Kidney capillary endothelial cell (primary cell): ENCODE results near the gene GNL3.

Source experiments
- DNase-seq: peaks from one replicate; pipeline ENCODE4 v3.0.0-alpha.2; 2018; ENCODE audit warnings: low spot score

Gene GNL3

GRCh38 chr3:52688266-52688665 lies 2.4 kb downstream of the GNL3 start:
- no peak for DNase-seq

GRCh38 chr3:52689151-52689550 lies 3.3 kb downstream of the GNL3 start:
- DNase-seq, result no peak

DNA sequence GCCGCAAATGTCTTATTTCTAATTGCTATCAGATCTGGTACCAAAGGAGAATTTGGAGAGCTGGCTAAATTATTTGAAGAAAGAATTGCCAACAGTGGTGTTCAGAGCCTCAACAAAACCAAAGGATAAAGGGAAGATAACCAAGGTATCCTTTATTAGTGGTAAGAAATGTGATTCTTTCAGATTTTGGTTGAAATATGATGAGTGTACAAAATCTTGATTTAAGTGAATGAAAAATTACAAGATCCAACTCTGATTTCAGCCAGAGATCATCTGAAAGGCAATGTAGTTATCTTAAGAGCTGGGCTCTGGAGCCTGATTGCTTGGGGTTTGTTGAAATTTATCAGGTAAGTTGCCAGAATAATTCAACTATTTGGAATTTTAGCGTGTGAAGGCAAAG lies 4.7 kb downstream of the GNL3 start:
- no peak for DNase-seq

DNA sequence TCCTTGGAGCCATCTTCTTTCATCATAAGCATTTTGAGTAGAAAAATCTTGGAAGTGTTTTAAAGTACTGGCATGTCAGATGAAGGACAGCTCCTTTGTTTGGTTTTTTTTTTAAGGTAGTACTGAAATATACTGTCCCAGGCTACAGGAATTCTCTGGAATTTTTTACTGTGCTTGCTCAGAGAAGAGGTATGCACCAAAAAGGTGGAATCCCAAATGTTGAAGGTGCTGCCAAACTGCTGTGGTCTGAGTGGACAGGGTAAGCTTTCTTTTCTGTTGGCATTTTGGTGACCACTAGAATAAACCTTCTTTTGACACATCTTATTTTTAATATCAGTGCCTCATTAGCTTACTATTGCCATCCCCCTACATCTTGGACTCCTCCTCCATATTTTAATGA lies 7.2 kb downstream of the GNL3 start:
- DNase-seq, result no peak

DNA sequence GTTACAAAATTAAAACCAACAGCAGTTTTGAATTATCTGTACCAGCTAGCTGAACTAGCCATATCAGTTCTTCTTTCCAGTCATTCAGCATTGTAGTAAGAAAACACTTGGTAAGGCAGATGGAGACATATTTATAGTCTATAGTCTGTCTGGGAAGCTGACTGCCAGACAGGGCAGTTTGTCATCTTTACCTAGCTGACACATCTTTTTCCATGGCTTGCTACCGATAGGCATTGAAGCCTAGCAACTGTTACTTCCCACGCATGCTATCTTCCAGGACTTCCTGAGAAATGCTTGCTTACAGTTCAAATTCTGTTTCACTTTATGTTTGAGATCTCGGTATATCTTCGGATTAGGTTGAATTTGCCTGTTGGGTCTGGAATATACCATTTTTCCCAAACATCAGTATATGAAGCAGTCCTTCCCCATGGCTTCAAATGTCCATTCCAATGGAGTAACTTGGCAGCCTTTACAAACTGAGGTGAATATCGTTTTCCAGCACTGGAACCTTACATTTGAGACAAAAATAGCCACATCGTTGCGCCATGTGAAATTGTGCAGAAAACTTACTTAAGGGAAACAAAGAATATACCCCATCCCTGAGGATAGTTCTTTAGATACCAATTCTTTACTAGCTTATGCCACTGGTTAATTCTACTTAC lies 8.8 kb downstream of the GNL3 start:
- DNase-seq, result no peak

DNA sequence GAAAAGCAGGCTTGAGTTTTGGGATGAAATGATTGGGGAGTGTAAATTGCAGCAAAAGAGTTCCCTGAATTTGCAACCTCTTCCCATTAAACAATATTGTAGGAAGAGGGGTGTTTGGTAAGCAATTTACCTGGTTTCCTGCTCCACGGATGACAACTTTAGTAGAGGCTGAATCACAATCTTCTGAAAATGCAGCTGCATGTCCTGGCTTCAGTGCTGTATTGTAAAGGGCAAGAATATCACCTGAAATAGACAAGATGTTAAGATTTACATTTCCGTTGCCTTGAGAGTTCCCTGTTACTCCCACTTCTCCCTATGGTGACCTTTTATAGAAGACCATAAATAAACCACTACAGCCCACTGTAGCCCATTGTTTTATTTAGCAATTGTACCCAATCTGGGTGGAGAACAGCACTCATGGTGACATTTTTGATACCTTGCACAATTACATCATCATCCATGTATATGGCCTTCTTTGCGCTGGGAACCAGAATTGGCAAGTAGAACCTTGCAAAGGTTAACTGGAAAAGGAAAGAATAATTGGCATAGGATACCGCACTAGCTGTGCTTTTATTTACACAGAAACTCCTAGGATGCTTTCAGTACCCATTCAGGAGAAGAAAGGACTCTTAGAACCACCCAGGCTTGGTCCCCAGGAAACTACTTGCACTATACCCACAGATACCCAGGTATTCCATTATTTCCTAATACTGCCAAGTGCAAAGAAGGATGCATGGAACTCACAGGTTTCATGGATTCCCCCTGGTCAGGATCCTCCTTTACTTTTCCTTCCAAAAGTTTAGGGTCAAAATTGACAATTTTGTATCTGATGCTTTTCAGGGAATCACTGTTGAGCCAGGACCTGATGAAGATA lies 10.2 kb downstream of the GNL3 start:
- DNase-seq, result no peak

DNA sequence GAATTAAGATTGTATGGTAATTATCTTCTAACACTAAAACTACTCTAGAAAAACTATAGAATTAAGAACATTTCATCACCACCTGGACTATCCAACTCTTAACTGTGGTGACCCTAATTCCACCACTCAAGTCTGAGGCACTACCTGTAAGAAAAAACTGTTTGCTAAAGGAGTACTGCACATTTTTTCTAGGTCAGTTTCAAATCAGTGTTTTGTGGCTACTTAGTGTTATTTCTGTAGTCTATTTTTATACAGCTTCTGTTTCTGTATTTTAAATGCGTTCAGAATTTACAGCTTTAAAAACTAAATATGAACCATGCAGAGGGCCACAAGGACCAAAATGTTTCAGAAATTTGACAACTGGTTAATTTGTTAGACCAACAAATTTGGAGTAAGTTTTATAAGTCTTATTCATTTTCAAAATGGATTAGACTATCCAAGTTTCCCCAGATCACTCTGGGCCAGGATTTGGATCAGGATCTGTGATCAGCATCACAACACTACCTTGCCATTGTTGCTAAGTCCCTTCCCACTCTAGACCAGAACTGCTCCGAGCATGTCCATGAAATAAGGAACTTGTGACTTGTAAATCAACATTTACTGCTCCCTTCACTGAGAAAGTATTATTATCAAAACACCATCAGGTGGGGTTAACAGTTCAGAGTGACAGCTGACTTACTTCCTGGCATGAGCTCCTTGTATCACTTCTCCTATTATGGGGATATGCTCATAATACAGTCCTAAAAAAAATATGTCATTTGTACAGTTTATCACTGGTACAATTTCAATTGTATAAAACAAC lies 11.2 kb downstream of the GNL3 start:
- DNase-seq, result no peak

GRCh38 chr3:52697632-52697965 lies 11.8 kb downstream of the GNL3 start:
- DNase-seq, result no peak

DNA sequence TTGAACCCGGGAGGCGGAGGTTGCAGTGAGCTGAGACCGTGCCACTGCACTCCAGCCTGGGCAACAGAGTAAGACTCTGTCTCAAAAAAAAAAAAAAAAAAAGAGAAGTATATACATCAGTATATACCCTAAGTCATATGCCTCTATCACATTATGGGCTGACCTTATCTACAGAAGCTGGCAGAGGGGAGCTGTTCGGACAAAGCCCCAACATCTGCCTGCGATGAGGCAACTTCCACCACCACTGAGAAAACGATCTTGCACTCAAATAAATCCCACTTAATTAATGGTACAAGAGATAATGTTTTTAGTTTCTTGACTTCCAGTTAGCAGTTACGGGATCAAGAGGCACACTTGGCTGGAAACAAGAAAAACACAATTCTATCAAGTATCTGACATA lies 17.5 kb downstream of the GNL3 start:
- DNase-seq, result no peak

DNA sequence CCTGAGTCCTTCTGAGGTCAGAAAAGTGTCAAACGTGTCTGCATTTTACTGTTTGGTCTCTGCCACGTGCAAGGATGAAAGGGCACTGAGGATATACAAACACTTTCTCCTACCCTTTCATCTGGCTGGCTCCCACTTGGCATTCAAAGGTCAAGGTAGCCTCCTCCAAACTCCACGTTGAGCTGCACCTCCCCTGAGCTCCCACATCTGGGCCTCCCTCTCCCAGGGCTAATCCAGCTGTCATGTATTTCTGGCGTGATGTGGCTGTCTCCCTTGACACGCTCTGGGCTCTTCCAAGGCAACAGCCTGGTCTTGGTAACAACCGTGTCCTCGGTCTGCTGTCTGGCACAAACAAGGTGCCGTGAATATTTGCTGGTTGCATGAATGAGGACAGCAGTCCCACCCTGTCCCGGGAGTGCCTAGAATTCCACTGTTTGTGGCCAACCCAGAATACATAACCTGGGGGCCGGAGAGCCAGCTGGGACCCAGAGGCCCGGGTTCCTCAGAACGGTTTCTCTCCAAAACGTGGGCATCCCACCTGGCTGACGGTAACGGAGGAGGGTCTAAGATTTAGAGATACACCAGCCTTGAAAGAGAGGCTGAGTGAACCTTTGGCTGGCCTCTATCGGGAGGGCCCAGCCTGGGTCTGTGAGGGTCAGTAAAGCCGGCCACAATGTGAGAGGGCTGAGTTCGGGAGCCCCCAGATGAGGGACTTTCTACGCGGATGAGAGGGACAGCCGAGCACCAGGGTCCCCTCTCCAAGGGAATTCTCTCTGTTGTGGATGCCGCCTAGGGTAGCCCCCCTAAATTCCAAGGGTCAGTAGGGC lies 19.0 kb downstream of the GNL3 start:
- peak; percentile 29 for DNase-seq

DNA sequence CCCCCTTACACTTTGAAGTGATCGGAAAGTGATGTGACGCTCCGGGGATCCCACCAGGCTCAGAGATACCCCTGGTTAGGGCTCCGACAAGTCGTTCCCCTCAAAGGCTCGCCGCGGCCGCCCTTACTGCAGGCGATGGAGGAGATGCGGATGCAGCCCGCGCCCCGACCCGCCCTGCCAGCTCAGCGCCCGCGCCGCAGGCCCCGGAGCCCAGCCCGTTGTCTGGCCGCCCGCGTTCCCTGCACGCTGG lies 19.5 kb downstream of the GNL3 start:
- no peak for DNase-seq

DNA sequence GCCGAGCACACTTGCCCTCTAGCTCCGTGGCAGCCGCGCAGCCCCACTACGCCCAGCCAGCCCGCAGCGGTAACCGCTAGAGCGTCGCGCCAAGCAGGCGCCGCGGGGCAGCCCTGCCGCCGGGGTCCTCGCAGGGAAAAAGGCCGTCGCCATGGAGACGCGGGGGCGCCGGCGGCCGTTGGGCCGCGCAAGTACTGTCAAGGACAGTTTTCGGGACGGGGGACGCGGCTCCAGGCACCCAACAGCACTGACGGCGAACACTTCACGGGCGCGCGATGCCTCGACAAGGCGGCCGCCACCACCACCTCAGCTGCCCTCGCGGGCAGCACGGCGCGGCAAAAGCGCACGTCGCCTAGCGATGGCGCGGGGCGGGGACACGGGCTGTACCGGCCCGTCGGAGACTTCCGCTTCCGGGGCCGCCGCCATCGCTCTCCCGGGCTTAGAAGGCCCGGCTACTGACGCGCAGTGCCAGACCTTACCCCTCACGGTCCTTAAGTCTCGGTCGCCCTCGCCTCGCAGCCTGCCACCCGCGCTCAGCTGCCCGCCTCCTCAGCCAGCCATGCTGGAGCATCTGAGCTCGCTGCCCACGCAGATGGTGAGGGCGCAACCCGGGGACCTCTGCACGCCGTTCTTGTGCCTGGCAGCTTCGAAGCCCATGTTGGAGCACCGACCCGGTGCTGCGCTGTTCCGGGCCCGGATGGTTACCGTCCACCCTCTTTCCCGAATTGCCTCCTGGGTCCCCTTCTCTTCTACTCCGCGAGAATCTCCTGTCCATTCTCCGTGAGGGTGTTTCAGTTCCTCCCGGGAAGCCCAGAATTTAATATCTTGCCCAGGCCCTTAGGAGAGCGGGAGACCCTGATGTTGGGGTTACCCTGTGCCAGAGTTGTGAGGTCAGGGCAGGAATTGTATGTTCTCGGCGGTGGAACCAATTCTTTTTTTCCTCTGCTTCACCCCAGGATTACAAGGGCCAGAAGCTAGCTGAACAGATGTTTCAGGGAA lies 20.2 kb downstream of the GNL3 start, which contains the start of the genes GLT8D1 and SPCS1:
Gene GLT8D1, minus strand, starts transcription at position 104 of the 999 bp plus-strand sequence. CDS start 5,331 bp downstream, outside the sequence.
Gene SPCS1, plus strand, starts transcription at position 419 of the 999 bp plus-strand sequence. Its CDS starts 141 bp downstream, at position 560.
- DNase-seq, result peak; percentile 87

DNA sequence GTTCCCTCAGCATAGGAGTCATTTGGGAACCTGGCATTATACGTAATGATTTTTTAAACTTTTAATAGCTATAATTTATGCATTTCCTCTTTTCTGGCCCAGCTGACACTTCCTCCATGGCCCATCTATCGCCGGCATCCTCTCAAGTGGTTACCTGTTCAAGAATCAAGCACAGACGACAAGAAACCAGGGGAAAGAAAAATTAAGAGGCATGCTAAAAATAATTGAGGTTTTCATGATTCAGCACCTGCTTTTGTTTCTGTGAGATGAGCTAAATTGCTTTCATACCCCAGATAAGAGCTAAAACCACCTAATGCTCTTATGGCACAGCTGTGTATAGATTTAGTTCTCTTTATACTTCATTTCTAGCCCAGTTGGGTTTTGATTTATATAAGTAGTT lies 21.8 kb downstream of the GNL3 start:
- DNase-seq, result no peak

GRCh38 chr3:52710512-52710911 lies 24.7 kb downstream of the GNL3 start:
- no peak for DNase-seq

- no peak for DNase-seq
Observed at GRCh38 chr3:52712291-52713212, 26.7 kb downstream of the GNL3 start.

DNA sequence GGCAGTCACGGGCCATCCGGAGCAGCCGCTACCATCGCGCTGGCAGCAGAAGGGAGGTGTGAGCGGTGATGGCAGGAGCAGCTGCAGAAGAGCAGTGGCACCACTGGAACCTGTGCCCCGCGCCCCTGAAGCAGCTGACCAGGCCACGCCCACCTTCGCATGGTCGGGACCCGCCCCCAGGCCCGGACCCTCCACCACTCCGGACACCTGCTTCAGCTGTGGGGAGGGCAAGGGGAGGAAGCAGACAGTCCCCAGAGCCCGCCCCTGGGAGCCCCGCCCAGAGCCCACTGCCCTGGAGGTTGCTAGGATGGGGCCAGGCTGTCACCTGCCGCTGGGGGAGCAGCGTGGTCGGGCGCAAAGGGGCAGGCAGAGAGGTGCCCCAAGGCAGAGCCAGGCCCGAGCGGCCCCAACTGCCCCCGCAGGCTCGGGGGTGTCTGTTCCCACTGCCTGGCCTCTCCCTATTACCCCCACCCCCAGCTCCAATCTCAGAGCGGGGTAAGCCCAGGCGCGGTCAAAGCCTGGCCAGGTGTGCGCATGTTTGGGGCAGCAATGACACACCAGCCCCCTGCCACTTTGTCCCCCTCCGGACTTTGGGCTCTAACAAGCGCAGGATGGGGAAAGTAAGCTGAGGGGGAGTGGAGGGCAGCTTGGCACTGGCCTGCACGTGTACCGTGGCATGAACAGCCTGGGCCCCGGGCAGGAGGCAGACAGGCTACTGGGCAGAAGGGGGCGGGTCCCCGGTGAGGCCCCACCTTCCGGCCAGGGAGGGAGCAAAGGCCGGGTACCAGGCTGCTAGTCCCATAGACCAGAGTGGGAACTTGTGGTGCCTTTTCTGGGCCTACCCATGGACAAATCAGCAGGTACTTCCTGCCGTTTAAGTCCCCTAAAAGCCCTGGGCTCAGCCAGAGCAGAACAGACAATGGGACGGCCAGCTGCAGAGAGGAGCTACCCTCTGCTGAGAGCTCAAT lies 28.8 kb downstream of the GNL3 start:
- DNase-seq, result no peak

DNA sequence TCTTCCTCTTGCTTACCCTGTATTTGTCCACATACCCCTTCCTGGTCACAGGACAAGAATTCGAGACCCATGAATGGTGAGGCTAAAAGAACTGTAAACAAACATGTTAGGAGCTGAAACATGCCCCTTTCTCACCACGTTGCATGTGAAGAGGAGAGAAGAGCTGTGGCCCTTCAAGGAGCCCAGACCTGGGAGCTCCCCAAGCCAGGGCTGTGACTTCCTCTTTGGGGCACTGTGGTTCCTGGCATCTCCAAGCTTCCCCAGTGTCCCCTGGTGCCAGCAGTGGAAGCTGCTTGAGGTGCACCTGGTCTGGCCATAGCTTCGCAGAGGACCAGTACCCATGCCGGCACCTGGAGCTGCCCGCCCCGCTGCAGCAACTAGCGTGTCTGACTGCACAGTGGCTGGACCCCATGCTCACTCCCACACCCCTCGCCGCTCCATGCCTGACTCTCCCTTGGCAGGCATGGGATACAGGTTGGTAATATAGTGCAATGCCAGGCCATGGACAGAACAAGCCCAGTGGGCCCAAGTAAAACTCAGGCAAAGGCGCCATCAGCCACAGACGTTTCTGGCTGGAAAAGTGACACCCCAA lies 30.0 kb downstream of the GNL3 start:
- DNase-seq, result no peak

GRCh38 chr3:52719618-52720017 lies 33.8 kb downstream of the GNL3 start:
- no peak for DNase-seq
